Activated naive CD4-positive, alpha-beta T cell treated with anti-CD3 and anti-CD28 coated beads, Interleukin-2, amount 50 U/mL, for 72 hours (primary cell): Measurements from ENCODE around the gene HTRA1. TPM values are rescaled to one million over a fixed set of nuclear protein-coding genes. Genes with fewer than 3 reads are reported as not detected.
A peak's percentile ranks its signal among the peaks of the same experiment; 100 is the strongest.

Source experiments
- ATAC-seq, 2 donors: fragments of 150-1000 bp; cut with Tn5 transposase; 2 replicates each; pipeline ENCODE4 v1.10.0; 2021; ENCODE audit warnings: mild to moderate bottlenecking in 2 of 2, moderate library complexity in 2 of 2
- DNase-seq, 2 donors: peaks; one replicate each; pipeline ENCODE4 v3.0.0; 2021 to 2022; ENCODE audit warnings: low spot score in 2 of 2
- H3K27ac Mint-ChIP-seq, 2 donors: one replicate each; pipeline ENCODE4 v1.8.0; 2022; ENCODE audit warnings: mild to moderate bottlenecking in 2 of 2, mixed read lengths in 2 of 2
- H3K36me3 Mint-ChIP-seq, 2 donors: one replicate each; pipeline ENCODE4 v1.8.0; 2022; ENCODE audit warnings: mixed read lengths in 2 of 2
- H3K9me3 Mint-ChIP-seq, 2 donors: one replicate each; pipeline ENCODE4 v1.8.0; 2022; ENCODE audit warnings: mixed read lengths in 2 of 2
- total RNA-seq, 2 donors: library from RNA; stranded (reverse); gene quantifications; one replicate each; pipeline ENCODE4 v1.2.3, GENCODE V29; 2022

The HTRA1 gene
- total RNA-seq, 2 donors from 2014 or later: not detected

DNA sequence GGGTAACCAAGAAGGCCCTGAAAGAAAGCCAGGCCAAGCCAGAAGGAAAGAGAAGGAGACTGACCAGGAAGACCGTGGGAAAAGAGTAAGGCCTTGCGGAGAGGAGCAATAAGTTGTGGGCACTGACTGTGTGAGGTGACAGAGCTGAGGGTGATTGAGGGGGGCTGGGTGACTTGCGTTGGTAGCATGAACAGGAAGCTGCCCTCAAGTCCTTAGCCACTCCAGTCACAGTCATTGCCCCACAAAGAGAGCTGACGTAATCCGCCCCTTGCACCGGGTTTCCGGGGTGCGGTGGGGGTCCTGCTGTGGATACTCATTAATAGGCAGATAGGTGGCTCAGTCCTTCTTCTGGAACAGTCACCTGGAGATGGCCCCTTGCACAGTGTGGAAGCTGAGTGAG lies 83.1 kb downstream of the HTRA1 start:
- DNase-seq (no peak), ATAC-seq (no peak)
- H3K9me3 Mint-ChIP-seq: no peaks in the 10 kb centered on the region
- H3K36me3 Mint-ChIP-seq: no peaks in the 10 kb centered on the region
- no peak overlapping the region for H3K27ac Mint-ChIP-seq

DNA sequence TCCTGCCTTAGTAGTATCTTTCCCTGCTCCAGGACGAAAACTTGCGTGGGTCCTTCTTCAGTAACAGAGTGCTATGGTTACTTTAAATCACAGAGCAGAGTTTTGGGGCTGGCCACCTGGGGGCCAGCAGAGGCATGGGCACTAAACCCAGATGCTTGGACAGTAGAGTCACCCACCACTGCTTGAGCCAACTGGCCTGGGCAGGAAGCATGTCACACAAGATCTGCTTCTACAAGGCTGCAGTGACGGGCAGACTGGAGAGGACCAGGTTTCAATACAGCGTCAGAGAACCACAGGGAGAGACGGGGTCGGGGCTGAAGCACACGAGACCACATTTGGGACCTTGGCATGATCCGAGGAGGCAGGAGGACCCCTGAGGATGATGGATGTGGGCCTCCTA lies 84.9 kb downstream of the HTRA1 start:
- Mint-ChIP-seq H3K9me3 (no peaks in the 10 kb centered on the region), H3K36me3 (no peaks in the 10 kb centered on the region), H3K27ac (no peak overlapping the region)
- no peak for ATAC-seq
- no peak for DNase-seq

DNA sequence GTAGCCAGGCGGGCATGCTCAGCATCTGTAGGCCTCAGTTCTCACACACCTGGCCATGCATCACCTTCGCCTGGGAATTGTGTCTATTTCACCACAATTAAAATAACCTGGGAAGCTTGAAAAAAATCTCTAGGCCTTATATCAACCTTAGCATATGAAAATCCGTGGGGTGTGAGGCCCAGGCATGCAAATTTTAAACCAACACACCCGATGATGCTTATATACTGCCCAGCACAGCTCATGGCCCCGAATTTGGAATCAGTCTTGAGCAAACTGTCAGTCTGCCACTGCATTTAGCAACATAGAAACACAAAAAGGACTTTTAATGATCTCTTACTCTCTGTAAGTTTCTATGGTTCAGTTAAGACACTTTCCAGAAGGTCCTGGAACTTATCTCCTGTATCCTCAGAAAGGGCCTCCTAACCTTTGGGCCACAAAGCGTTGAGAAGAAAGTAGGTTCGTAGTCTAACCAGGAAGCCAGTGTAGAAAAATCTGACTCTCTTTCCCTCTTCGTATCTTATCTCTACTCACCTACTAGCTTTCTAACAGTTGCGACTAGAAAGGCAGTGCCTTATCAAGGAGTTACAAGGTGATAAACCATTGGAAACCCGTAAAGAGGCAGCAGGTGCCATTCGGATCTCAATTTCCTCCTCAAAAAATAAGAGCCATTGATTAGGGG lies 87.2 kb downstream of the HTRA1 start:
- ATAC-seq: no peak
- DNase-seq: no peak
- Mint-ChIP-seq H3K36me3 (no peaks in the 10 kb centered on the region), H3K9me3 (no peaks in the 10 kb centered on the region), H3K27ac (no peak overlapping the region)

DNA sequence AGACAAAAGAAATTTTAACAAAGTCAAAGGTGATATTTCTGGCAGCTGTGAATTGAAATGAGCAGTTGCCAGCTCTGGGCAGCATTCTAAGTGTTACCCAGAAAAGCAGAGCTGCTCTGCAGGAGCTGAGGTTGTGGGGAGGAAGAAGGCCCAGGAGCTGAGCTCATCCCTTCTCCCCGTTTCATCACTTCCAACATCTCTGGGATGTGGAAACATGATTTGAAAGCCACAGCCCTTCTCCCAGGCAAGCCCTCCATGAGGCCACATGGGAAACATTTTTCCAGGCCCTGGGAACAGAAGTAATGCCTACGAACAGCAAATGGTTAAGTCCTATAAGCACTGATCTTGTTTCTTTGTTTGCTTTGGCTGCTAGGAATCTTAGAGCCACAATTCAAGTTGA lies 88.3 kb downstream of the HTRA1 start:
- Mint-ChIP-seq H3K9me3 (no peaks in the 10 kb centered on the region), H3K36me3 (no peaks in the 10 kb centered on the region), H3K27ac (no peak overlapping the region)
- ATAC-seq (no peak), DNase-seq (no peak)

DNA sequence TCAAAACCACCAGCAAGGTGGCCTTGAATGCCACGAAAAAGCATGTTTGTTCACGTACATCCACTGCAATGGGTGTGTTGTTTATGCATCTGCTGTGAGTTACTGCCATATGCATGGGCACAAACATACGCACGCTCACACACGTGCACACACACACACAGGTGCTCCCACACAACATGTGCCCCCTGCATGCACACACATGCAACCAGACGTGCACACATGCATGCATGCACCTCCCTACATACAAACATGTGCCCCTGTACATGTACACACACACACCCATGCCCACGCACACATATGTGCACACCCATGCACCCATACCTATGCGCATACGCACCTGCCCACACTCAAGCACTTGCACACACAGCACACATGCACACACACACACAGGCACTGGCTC lies 89.1 kb downstream of the HTRA1 start:
- no peak for DNase-seq
- Mint-ChIP-seq H3K27ac (no peak overlapping the region), H3K36me3 (no peaks in the 10 kb centered on the region), H3K9me3 (no peaks in the 10 kb centered on the region)
- ATAC-seq: no peak

DNA sequence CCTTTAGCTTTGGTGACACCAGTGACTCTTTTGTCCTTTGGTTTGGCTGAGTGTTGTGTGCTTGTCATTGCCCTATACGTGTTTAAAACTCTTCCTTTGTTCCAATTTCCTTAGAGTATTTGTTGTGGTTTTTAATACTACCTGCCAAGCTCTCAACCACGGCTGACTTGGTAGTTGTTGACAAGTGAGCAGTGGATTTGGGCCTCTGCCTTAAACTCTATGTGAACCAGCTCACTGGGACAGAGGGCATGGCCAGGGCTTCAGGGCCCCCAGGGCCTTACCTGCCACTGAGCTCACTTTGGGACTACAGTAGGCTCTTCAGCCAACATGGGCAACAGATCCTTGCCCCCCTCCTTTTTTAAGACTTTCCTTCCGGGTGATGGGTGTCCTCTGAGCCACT lies 89.6 kb downstream of the HTRA1 start:
- no peaks in the 10 kb centered on the region for H3K36me3 Mint-ChIP-seq
- H3K9me3 Mint-ChIP-seq: no peaks in the 10 kb centered on the region
- peak in 1 of 2 donors; percentile 11 for ATAC-seq
- H3K27ac Mint-ChIP-seq: peak overlapping the region in 1 of 2 donors; percentile 33
- no peak for DNase-seq

DNA sequence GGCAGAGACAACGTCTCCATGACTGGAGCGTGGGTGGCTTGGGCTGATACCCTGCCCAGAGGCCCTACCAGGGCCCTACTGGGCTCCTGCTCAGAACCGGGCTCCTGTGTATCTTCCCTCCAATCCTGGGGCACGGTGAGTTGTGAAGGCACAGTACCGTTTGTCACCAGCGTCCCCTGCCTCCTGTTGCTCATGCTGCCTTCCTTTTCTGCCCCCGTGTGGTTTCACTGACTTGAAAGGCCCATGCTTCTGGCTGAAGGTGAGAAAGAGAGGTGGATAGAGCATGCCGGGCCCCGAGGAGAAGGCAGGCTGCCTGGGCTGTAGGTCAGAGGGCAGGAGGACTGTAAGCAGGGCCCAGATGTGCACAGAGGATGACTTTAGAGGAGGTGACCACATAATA lies 90.1 kb downstream of the HTRA1 start:
- ATAC-seq: peak; percentile 73 to 95
- H3K36me3 Mint-ChIP-seq: no peaks in the 10 kb centered on the region
- peak overlapping the region in 1 of 2 donors; percentile 33 for H3K27ac Mint-ChIP-seq
- peak in 1 of 2 donors; percentile 37 for DNase-seq
- H3K9me3 Mint-ChIP-seq: no peaks in the 10 kb centered on the region

DNA sequence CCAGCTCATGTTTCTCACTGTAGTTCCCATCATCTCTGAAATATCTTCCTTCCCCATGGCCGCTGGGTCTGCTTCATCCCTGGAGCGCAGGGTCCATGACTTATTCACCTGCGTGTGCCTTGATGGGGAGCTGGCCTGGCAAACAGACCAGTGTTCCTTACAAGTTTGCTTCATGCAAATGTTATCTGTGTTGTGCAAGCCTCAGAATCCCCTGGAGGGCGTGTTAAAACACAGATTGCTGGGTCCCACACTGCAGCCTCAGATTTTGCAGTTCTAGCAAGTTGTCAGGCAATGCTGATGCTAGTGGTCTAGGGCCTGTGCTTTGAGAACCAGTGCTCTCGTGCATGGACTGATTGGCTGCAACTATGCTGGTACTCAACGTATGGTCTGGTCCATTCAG lies 92.0 kb downstream of the HTRA1 start:
- DNase-seq (no peak), ATAC-seq (no peak)
- no peaks in the 10 kb centered on the region for H3K9me3 Mint-ChIP-seq
- H3K27ac Mint-ChIP-seq: no peak overlapping the region
- no peaks in the 10 kb centered on the region for H3K36me3 Mint-ChIP-seq

DNA sequence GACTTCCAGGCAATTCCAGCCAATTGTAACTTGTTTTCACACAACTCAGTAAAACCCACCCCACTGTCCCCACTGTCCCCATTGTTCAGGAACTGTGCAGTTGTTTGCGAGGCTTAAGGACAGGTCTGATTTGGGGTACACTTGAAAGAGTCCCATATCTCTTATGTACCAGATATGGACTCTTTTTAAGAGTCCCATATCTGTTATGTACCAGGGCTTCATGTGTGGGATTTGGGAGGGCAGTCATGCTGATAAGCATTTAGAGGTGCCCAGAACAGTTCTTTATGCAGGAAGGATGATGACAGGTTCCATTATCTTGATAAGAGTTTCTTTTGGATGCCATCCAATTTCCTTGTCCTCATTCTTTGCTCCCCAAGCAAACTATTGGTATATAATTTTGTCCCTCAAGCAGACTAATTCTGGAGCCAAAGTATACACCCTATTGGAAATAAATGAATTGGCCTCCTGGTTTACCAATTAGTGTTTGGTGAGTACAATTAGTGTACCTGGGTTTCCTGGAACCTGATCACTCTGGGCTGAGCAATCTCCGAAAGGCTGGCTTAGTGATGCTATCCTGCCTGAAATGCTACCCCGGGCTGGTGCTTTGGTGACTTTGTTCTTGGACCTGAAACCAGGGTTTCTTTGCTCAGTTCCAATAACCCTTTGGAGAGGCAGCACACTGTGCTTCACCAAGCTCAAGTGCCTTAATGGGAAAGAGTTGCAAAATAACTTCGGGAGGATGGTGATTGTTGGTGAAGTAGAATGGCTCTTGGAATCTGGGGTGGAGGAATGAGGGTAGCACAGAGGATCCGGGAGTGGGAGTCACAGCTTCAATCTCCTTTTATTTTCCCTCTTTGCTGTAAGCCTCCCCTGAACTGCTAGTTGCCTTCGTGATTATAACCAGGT lies 93.0 kb downstream of the HTRA1 start:
- H3K36me3 Mint-ChIP-seq: no peaks in the 10 kb centered on the region
- no peak overlapping the region for H3K27ac Mint-ChIP-seq
- no peak for DNase-seq
- H3K9me3 Mint-ChIP-seq: no peaks in the 10 kb centered on the region
- no peak for ATAC-seq

DNA sequence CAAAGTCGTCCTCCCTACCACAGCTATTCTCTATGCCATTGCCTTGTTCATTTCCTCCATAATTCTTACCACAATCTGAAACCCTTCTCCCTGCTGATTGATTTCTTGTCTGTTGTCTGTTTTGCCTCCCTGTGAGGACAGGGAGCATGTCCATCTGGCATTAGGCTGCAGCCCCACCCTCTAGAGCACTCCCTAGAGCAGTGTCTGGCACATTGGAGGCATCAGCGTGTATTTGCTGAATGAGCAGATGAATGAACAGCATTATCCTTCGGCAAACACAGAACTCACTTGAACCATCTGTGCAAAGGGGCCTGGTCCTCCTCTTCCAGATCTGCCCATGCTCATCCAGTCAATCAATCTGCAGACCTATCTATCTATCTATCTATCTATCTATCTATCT lies 94.1 kb downstream of the HTRA1 start:
- no peak overlapping the region for H3K27ac Mint-ChIP-seq
- no peak for ATAC-seq
- H3K36me3 Mint-ChIP-seq: no peaks in the 10 kb centered on the region
- no peak for DNase-seq
- H3K9me3 Mint-ChIP-seq: no peaks in the 10 kb centered on the region

DNA sequence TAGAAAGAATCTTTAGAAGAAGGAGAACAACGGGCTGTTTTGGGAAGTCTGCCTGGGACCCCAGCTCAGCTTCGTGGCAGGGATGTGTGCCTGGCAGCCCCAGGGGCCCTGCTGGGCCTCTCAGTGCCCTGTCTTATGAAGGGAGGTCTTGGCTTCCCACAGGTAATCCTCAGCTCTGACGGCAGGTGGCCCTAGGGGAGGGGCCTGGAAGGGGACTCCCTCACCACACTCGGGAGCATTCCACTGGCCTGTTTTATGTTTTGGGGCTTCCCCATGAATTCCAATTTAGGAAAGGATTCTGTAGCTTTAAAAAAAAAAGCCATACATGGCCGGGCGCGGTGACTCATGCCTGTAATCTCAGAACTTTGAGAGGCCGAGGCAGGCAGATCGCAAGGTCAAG lies 96.2 kb downstream of the HTRA1 start:
- Mint-ChIP-seq H3K27ac (no peak overlapping the region), H3K9me3 (no peaks in the 10 kb centered on the region), H3K36me3 (no peaks in the 10 kb centered on the region)
- DNase-seq (no peak), ATAC-seq (no peak)

DNA sequence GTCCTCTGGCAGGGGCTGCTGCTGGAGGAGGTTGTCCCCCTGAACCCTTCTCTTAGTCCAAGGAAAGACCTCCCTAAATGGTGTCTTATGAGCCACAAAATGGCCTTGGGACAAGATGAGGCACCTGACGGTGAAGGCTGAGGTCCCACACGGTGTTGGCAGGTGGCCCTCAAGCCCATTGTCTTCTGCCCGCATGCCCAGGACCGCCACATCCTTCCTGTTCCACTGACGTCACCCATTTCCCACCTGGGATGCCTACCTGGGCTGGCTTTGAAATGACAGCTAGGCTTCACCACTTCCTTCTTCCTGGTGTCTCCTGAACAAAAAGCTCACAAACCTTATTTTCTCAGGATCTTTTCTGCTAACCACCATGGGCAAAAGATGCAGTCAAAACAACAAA lies 97.1 kb downstream of the HTRA1 start:
- Mint-ChIP-seq H3K36me3 (no peaks in the 10 kb centered on the region), H3K9me3 (no peaks in the 10 kb centered on the region), H3K27ac (no peak overlapping the region)
- ATAC-seq: no peak
- no peak for DNase-seq

DNA sequence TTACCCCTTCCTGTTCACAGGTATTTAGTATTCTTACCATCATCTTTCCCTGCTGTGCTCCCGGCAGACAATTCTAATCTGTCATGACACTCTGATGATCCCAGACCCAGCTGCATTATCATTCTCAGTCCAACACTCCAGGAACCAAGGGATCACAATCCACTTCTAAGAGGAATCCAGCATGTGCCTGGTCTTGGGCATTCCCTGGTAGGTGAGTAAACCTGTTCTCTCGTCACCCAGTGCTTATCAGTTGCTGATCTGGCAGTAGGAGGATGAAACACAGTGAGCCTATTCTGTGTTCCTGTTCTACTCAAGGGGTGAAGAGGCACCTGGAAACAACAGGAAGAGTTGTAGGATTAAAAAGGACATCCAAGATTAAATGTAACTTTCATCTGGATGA lies 97.9 kb downstream of the HTRA1 start:
- ATAC-seq (no peak), DNase-seq (no peak)
- H3K9me3 Mint-ChIP-seq: no peaks in the 10 kb centered on the region
- H3K36me3 Mint-ChIP-seq: no peaks in the 10 kb centered on the region
- peak overlapping the region in 1 of 2 donors; percentile 48 for H3K27ac Mint-ChIP-seq

DNA sequence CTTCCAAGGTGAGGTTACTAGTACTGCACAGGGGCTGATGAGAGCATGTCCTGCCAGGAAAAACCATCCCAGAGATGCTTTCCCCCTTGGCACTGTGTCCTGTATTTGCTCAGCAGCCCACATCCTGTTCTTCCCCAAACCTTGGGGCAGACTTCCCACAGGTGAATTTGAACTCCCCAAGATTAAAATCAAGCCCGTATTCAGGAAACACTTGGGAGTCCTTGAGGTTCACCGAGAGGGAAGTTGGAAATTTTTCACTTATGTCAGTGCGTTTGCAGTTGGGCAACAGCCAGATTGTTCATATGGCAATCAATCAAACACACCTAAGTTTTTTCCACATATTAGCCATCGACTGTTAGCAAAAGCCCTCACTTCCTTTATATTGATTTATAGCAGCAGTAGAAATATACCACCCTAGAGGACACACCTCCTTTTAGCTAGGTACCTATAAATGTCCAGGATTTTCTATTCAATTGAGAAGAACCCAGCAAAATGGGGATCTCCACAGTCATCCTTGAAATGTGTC lies 99.0 kb downstream of the HTRA1 start, which contains the start of gene DMBT1:
DMBT1 (plus strand) TSS at position 476 of the 526 bp plus-strand sequence; CDS start at position 493, 17 bp downstream.
- DNase-seq (no peak), ATAC-seq (no peak)
- peak within 1 kb of the TSS in 1 of 2 donors; percentile 30 for H3K27ac Mint-ChIP-seq
- no peaks in the 10 kb centered on the region for H3K36me3 Mint-ChIP-seq
- no peaks in the 10 kb centered on the region for H3K9me3 Mint-ChIP-seq

DNA sequence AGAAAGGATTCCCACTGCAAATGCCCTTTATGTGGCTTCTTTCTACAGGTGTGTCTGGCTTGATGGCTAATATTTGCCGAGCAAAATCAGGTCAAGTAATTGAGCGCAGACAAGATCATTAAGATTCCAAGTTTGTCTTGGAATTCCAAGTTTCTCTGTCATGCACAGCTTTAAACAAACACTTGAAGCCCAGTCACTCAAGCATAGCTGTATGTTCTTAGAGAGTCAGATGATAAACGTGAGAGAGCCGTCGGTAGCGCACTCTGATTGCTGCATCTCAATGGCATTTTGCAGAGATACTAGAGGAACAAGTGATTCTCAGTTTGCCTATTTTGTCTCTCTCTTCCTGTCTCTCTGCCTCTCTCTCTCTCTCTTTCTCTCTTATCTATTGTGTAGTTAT lies 99.9 kb downstream of the HTRA1 start:
- H3K36me3 Mint-ChIP-seq: no peaks in the 10 kb centered on the region
- no peak for DNase-seq
- H3K9me3 Mint-ChIP-seq: no peaks in the 10 kb centered on the region
- ATAC-seq: no peak
- H3K27ac Mint-ChIP-seq: peak overlapping the region in 1 of 2 donors; percentile 30

DNA sequence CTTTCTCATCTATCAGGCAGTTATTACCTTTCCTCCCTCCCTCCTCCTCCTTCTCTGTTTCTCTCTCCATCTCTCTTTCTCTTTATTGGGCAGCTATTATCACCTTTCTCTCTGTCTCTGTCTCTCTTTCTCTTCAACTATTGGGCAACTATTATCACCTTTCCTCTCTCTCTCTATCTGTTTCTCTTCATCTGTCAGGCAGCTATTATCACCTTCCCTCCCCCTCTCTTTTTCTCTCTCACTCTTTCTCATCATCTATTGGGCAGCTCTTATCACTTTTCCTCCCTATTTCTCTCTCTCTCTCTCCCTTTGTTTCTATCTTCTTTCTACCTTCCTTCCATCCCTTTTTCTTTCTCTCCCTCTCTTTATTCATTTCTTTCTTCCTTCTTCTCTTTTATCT lies 100.4 kb downstream of the HTRA1 start:
- no peak for ATAC-seq
- no peak for DNase-seq
- H3K27ac Mint-ChIP-seq: peak overlapping the region in 1 of 2 donors; percentile 30
- no peaks in the 10 kb centered on the region for H3K36me3 Mint-ChIP-seq
- no peaks in the 10 kb centered on the region for H3K9me3 Mint-ChIP-seq
